SU-DHL-6 (cell line): Measurements from ENCODE around the gene ETS1.

Source experiments
- H2AFZ ChIP-seq: fragments of 200-600 bp; sonication (generic); 2 replicates; pipeline ENCODE4 v1.6.1; 2014; ENCODE audit warnings: low read depth, mild to moderate bottlenecking, moderate library complexity, mixed read lengths, antibody characterized with exemption, low read length; ENCODE audit not compliant: severe bottlenecking
- H3F3A ChIP-seq: fragments of 200-600 bp; shearing (Covaris generic); 2 replicates; pipeline ENCODE4 v1.6.0; 2016; ENCODE audit warnings: antibody characterized with exemption, mild to moderate bottlenecking; ENCODE audit not compliant: insufficient read depth
- H3K27ac ChIP-seq: fragments of 200-600 bp; sonication (generic); 2 replicates; pipeline ENCODE4 v1.5.1; 2016; ENCODE audit warnings: low read depth, mild to moderate bottlenecking, low read length, moderate library complexity, mixed read lengths
- H3K27me3 ChIP-seq: fragments of 200-600 bp; sonication (generic), shearing (Covaris generic); 2 replicates; pipeline ENCODE4 v1.6.0; 2014; ENCODE audit warnings: mild to moderate bottlenecking, low read length
- H3K36me3 ChIP-seq: fragments of 200-600 bp; sonication (generic); 2 replicates; pipeline ENCODE4 v1.6.1; 2014; ENCODE audit warnings: mild to moderate bottlenecking, low read length, mixed read lengths
- H3K4me2 ChIP-seq: fragments of 300-600, 200-600 bp; shearing (Covaris generic), sonication (generic); 2 replicates; pipeline ENCODE4 v1.6.0; 2014; ENCODE audit warnings: low read length, low read depth, mild to moderate bottlenecking; ENCODE audit not compliant: poor library complexity, severe bottlenecking
- H3K4me3 ChIP-seq: fragments of 200-600 bp; sonication (generic); 2 replicates; pipeline ENCODE4 v1.5.1; 2014; ENCODE audit warnings: antibody characterized with exemption, low read length, mild to moderate bottlenecking, mixed read lengths; ENCODE audit not compliant: insufficient read depth, poor library complexity, severe bottlenecking
- H3K79me2 ChIP-seq: fragments of 200-600 bp; sonication (generic); 2 replicates; pipeline ENCODE4 v1.6.1; 2014; ENCODE audit warnings: mild to moderate bottlenecking, low read length, moderate library complexity; ENCODE audit not compliant: insufficient read depth
- H3K9ac ChIP-seq: fragments of 200-600 bp; sonication (generic); 2 replicates; pipeline ENCODE4 v1.7.0; 2014; ENCODE audit warnings: mild to moderate bottlenecking, low read length
- H3K9me2 ChIP-seq: fragments of 200-600 bp; sonication (generic); replicated peaks from 2 replicates; pipeline ENCODE4 v1.6.1; 2014; ENCODE audit warnings: low read length; ENCODE audit not compliant: insufficient read depth
- H3K9me3 ChIP-seq: fragments of 200-600 bp; sonication (generic); 2 replicates; pipeline ENCODE4 v1.6.1; 2014; ENCODE audit warnings: low read length, mixed read lengths; ENCODE audit not compliant: insufficient read depth
- H4K20me1 ChIP-seq: fragments of 200-600 bp; sonication (generic); 2 replicates; pipeline ENCODE4 v1.6.1; 2014; ENCODE audit warnings: low read depth, mild to moderate bottlenecking, antibody characterized with exemption, low read length, moderate library complexity, mixed read lengths
- EZH2phosphoT487 ChIP-seq: fragments of 200-600 bp; sonication (generic), shearing (Covaris generic); conservative IDR thresholded peaks from 2 replicates; pipeline ENCODE4 v1.6.1; 2018; ENCODE audit warnings: mild to moderate bottlenecking, antibody characterized with exemption, low read length, moderate library complexity, mixed read lengths
- TF ChIP-seq, protein P1 (sequence below): fragments of 200-600 bp; sonication (generic); IDR thresholded peaks from one replicate; pipeline ENCODE4 v1.5.1; 2017; ENCODE audit warnings: antibody characterized with exemption, mild to moderate bottlenecking, low read length, moderate library complexity; ENCODE audit not compliant: insufficient read depth, poor library complexity, severe bottlenecking

ETS1 gene

DNA sequence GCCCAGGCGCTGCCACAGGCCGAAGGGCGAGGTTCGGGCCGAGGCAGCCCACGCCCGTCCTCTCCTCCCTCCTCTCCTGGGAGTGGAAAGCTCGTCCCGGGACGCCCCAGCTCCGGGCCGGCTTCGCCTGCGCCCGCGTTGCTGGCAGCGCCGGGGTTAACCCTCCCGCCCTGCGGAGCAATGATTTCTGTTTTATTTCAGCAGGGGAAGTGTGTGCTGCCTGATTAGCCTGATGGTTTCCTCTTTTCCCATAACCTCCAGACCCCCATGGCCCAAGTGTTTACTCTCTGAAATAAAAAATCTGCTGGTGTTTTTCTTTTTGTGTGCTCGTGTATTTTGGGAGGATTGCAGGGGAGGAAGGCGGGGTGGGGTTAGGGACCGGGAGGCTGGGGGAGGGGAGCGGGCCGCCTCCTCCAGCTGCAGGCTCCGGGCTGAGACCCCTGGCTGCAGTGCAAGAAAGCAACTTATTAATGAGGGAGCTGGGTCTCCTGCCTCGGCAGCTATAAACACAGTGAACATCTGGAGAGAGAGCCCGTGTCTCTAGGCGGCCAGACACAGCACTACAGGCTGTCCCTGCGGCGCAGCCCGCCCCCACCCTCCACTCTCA lies 38.6 kb downstream of the ETS1 start:
- Histone ChIP-seq H3K9ac (no peak overlapping the region), H2AFZ (peak overlapping the region; percentile 80), H3K9me2 (no peaks in the 10 kb centered on the region), H3K36me3 (no peaks in the 10 kb centered on the region), H3K27ac (no peak overlapping the region), H3K79me2 (no peaks in the 10 kb centered on the region), H3K27me3 (no peaks in the 10 kb centered on the region), H3F3A (peaks cover 24% of the 10 kb centered on the region), H3K9me3 (no peaks in the 10 kb centered on the region), H4K20me1 (no peaks in the 10 kb centered on the region), H3K4me3 (no peak overlapping the region), H3K4me2 (peak overlapping the region; percentile 37)
- TF ChIP-seq, protein P1, sequence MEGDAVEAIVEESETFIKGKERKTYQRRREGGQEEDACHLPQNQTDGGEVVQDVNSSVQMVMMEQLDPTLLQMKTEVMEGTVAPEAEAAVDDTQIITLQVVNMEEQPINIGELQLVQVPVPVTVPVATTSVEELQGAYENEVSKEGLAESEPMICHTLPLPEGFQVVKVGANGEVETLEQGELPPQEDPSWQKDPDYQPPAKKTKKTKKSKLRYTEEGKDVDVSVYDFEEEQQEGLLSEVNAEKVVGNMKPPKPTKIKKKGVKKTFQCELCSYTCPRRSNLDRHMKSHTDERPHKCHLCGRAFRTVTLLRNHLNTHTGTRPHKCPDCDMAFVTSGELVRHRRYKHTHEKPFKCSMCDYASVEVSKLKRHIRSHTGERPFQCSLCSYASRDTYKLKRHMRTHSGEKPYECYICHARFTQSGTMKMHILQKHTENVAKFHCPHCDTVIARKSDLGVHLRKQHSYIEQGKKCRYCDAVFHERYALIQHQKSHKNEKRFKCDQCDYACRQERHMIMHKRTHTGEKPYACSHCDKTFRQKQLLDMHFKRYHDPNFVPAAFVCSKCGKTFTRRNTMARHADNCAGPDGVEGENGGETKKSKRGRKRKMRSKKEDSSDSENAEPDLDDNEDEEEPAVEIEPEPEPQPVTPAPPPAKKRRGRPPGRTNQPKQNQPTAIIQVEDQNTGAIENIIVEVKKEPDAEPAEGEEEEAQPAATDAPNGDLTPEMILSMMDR = no peak
- TF ChIP-seq EZH2phosphoT487 = no peak

- no peaks in the 10 kb centered on the region for H3K79me2 ChIP-seq
- no peaks in the 10 kb centered on the region for H4K20me1 ChIP-seq
- H3K9ac ChIP-seq = no peak overlapping the region
- no peaks in the 10 kb centered on the region for H3K9me2 ChIP-seq
- H3K36me3 ChIP-seq = no peaks in the 10 kb centered on the region
- no peak overlapping the region for H3K4me3 ChIP-seq
- no peaks in the 10 kb centered on the region for H3K9me3 ChIP-seq
- H3K27ac ChIP-seq = no peak overlapping the region
- no peaks in the 10 kb centered on the region for H3K27me3 ChIP-seq
- TF ChIP-seq, protein P1 = no peak
- peak overlapping the region; percentile 37 for H3K4me2 ChIP-seq
- peaks cover 24% of the 10 kb centered on the region for H3F3A ChIP-seq
- H2AFZ ChIP-seq = peak overlapping the region; percentile 80
Measured at GRCh38 chr11:128547946-128548648, 39.3 kb downstream of the ETS1 start.

DNA sequence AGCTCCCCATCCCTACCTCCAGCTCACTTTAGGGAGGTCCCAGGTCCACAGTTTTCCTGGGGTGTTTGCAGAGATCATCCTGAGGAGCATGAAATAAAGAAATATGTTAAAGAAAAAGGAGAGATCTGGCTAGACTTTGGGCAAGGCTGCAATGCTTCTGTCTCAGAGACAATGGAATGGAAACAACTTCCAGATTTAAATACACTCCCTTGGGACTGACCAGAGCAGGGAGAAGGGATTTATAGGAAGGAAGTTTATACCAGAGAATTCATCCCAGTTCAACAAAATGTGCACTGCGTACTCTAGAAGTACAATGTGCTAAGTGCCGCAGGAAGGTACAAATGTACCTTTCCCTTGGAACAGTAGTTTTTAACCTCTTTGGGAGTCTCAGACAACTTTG lies 40.4 kb downstream of the ETS1 start:
- H3K9me2 ChIP-seq = no peaks in the 10 kb centered on the region
- no peak overlapping the region for H3K9ac ChIP-seq
- H3K27ac ChIP-seq = no peak overlapping the region
- H3K79me2 ChIP-seq = no peaks in the 10 kb centered on the region
- no peak overlapping the region for H3K4me2 ChIP-seq
- TF ChIP-seq, protein P1 = no peak
- no peak for TF ChIP-seq EZH2phosphoT487
- no peaks in the 10 kb centered on the region for H3K9me3 ChIP-seq
- peaks cover 13% of the 10 kb centered on the region for H3F3A ChIP-seq
- H3K4me3 ChIP-seq = no peak overlapping the region
- no peaks in the 10 kb centered on the region for H3K27me3 ChIP-seq
- no peak overlapping the region for H2AFZ ChIP-seq
- no peaks in the 10 kb centered on the region for H4K20me1 ChIP-seq
- no peaks in the 10 kb centered on the region for H3K36me3 ChIP-seq
